ENCODE results near the gene SPEF2. TPM values are rescaled to one million over a fixed set of nuclear protein-coding genes. Genes with fewer than 3 reads are reported as not detected.

Gene SPEF2
- total RNA-seq, 4 donors from 2014 or later: 6.3 to 15.2 (median 8.5) TPM

DNA sequence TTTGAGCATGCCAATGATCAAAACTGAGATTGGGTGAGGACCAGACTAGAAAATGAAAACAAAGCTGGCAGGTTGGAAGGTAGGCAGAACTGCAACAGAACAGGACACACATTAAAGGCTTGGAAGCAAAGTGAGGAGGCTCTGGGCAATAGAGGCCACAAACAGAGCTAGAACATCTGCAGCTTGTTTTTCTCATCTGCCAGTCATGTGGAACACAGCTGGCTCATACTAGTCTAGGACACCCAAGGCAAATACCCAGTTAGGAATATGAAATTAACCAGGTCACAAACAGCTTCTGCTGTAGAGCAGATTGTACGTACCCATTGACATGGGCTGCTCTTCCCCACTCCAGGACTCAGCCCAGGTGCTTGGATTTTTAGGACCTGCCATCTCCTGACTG lies 61.7 kb downstream of the SPEF2 start:
- TF ChIP-seq, protein P1, sequence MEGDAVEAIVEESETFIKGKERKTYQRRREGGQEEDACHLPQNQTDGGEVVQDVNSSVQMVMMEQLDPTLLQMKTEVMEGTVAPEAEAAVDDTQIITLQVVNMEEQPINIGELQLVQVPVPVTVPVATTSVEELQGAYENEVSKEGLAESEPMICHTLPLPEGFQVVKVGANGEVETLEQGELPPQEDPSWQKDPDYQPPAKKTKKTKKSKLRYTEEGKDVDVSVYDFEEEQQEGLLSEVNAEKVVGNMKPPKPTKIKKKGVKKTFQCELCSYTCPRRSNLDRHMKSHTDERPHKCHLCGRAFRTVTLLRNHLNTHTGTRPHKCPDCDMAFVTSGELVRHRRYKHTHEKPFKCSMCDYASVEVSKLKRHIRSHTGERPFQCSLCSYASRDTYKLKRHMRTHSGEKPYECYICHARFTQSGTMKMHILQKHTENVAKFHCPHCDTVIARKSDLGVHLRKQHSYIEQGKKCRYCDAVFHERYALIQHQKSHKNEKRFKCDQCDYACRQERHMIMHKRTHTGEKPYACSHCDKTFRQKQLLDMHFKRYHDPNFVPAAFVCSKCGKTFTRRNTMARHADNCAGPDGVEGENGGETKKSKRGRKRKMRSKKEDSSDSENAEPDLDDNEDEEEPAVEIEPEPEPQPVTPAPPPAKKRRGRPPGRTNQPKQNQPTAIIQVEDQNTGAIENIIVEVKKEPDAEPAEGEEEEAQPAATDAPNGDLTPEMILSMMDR (IDR thresholded peaks at IDR 0.05; ENCODE audit: low read depth): no peak

DNA sequence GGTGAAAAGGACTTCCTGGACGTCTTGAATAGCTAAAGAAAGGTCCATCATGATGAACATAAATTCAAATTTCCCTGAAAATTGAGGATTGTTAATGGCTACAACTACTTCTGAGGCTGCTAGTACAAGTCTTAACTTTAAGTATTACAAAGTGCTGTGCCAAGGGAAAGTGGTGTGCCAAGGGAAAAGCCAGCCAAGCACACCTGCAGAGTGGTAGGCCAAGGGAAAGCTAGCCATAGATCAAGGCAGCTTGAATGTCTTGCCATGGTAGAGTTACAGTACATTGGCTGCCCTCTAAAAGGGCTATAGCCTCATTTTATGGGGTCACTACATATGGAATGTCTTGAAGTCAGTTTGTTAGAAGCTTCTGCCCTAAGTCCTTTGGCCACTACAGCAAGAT lies 64.2 kb downstream of the SPEF2 start:
- TF ChIP-seq, protein P1 (IDR thresholded peaks at IDR 0.05; ENCODE audit: low read depth): no peak

DNA sequence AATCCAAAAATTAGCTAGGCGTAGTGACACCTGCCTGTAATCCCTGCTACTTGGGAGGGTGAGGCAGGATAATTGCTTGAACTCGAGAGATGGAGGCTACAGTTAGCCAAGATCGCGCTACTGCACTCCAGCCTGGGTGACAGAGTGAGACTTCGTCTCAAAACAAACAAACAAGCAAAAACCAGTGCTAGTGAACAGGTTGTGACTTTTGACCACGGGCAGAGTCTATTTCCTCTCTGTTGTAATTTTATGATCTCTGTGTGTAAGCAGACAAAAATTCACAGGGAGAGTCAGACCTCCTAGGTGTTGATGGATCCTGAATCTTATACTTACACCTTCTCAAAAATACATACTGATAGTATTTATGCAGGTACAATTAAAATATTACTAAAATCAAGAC lies 65.8 kb downstream of the SPEF2 start:
- TF ChIP-seq, protein P1 (IDR thresholded peaks at IDR 0.05; ENCODE audit: low read depth): no peak

DNA sequence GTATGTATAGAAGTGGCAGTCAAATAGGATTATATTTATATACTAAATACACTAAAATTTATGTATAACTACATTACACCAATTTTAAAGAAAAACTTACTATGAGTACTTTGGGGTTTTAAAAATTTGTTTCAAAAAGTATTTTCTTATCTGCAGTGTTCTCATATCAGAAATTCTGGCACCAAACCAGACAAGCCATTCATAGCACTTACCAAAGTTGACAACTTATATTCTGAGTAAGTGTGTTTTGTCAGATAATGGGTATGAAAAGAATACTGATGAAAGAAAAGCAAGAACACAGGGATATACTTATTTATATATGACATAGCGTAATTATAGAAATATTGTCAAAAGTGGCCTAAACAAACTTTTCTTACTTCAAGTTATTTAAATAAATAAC lies 67.5 kb downstream of the SPEF2 start:
- TF ChIP-seq, protein P1 (IDR thresholded peaks at IDR 0.05; ENCODE audit: low read depth): no peak

DNA sequence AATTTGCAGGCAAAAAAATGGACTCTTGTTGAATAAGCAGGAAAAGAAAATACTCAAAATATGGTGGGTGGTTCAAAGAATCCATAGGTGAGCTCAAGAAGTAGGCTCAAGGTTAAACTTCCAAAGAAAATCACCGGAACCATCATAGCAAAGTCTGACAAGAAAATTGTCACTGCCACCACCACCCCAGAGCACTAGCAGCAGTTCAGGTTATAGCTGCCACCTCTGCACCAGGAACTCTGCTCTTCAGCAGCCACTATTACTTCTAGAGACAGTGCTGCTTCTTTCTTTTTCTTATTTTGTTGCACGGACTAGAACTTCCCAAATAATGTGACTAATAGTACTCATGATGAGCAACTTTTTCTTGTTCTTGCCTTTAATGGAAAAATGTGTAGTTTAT lies 70.3 kb downstream of the SPEF2 start:
- TF ChIP-seq, protein P1 (IDR thresholded peaks at IDR 0.05; ENCODE audit: low read depth): no peak

DNA sequence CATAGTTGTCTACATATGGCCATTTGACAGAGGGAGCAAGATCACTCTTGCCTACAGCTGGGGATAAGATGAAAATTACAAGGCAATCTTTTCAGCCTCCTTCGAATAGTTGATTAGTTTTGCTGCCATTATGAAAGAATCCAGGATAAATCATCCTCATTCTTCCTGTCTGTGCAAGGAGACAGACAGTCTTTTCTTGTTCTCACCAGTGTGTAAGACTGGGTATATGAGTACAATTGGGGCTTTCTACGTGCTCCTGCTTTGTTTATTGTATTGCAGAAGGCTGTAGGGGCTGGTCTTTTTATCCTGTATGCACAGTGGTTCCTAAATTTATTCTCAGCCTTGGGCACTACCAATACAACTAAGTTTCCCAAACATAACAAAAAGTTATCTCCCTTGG lies 76.8 kb downstream of the SPEF2 start:
- TF ChIP-seq, protein P1 (IDR thresholded peaks at IDR 0.05; ENCODE audit: low read depth): no peak

DNA sequence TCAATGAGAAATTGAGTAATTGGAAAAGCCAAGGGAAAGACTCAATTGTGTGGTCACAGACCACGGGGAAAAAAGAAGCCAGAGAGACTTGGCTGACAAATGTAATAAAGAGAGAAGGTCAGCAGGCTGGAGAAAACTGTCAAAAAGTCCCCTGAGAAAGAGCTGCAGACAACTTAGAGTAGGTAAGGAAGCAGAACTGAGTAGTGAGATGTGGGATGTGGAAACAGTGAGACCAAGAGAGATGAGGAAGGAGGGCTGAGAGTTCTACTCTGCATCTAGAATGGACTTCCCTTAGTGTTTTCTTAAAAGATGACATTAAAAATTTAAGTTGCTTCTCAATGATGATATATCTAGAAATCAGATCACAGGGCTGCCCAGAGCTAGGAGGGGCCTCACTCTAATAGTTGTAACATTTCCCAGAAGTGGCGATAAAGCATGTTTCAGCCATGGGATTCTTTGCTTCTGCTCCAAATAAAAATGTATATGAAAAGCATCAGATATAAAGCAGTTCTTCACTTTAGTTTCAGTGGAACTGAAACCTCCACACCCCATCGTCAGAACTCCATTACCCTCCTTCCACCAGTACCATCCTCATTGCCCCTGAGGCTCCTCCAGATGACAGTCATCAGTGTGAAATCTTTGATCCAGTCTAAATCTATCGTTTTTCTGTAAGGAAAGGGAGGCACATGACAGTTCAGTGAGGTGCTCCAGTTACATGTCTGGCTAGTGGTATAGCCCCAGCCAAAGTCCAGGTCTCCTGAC lies 80.6 kb downstream of the SPEF2 start:
- TF ChIP-seq, protein P1 (IDR thresholded peaks at IDR 0.05; ENCODE audit: low read depth): no peak

Data from subcutaneous adipose tissue (tissue), 4 donors.